Left ventricle myocardium inferior (tissue), 1 donor: ENCODE measurements around the gene CCDC183. TPM values are rescaled to one million over a fixed set of nuclear protein-coding genes. Genes with fewer than 3 reads are reported as not detected.
A peak's percentile ranks its signal among the peaks of the same experiment; 100 is the strongest.

Source experiments
- DNase-seq: peaks from one replicate; pipeline ENCODE4 v3.0.0-alpha.2; 2020
- H3K27ac ChIP-seq: fragments of 200-600 bp; replicated peaks from 2 replicates; pipeline ENCODE4 v1.8.0; 2021
- H3K27me3 ChIP-seq: fragments of 200-600 bp; 2 replicates; pipeline ENCODE4 v1.8.0; 2021; ENCODE audit warnings: low read depth
- H3K36me3 ChIP-seq: fragments of 200-600 bp; 2 replicates; pipeline ENCODE4 v1.8.0; 2021
- H3K4me1 ChIP-seq: fragments of 200-600 bp; 2 replicates; pipeline ENCODE4 v1.8.0; 2021
- H3K4me3 ChIP-seq: fragments of 200-600 bp; 2 replicates; pipeline ENCODE4 v1.8.0; 2021; ENCODE audit warnings: mild to moderate bottlenecking, moderate library complexity
- H3K9me3 ChIP-seq: fragments of 200-600 bp; replicated peaks from 2 replicates; pipeline ENCODE4 v1.8.0; 2021
- intact Hi-C: fragments of 100-400 bp; cut with micrococcal nuclease; formaldehyde crosslinking; loops from one replicate; pipeline ENCODE4 v1.11.0; 2022
- microRNA-seq: library from miRNA; unstranded; fragments of <30 nt; microRNA quantifications from one replicate; pipeline ENCODE4 v1.2.0, GENCODE V29; 2020
- total RNA-seq: library from RNA; stranded (reverse); fragmentation: NEBNext Ultra II Directional; extraction: Animal tissue kit (Norgen Biotek cat#: 25700); gene quantifications from one replicate; pipeline ENCODE4 v1.2.1, GENCODE V29; 2021
- TF ChIP-seq, protein P1 (sequence below): fragments of 200-600 bp; IDR thresholded peaks from 2 replicates; pipeline ENCODE4 v1.8.0; 2021; ENCODE audit warnings: antibody characterized with exemption, mild to moderate bottlenecking, borderline replicate concordance
- donor health status: DM: no; HTN: yes; CAD: no; lungs with severe emphysema.

Gene CCDC183
- total RNA-seq, 1 donor from 2014 or later: 2.1 TPM

DNA sequence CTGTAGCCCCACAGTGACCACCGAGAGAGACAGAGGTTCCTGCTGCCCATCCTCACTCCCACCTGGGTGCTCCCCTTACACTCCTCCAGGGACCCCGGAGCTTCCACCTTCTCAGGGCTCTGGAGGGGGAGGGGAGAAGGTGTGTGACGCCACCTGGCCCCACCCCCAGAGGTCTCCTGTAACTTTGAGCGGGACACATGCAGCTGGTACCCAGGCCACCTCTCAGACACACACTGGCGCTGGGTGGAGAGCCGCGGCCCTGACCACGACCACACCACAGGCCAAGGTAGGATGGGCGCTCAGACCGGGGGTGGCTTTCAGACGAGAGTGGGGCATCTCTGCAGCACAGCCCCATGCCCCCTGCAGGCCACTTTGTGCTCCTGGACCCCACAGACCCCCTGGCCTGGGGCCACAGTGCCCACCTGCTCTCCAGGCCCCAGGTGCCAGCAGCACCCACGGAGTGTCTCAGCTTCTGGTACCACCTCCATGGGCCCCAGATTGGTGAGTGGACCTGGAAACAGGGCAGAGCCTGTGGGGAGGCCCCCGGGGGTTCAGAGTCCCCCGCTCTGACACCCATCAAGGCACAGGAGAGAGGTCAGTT lies 60.5 kb downstream of the CCDC183 start:
- H3K36me3 ChIP-seq: peaks cover 15% of the 10 kb centered on the region
- intact Hi-C loops: no loop called here
- no peaks in the 10 kb centered on the region for H3K9me3 ChIP-seq
- H3K27me3 ChIP-seq: no peaks in the 10 kb centered on the region
- H3K4me1 ChIP-seq: peaks cover 32% of the 10 kb centered on the region
- peak; percentile 13 for DNase-seq
- no peak overlapping the region for H3K4me3 ChIP-seq
- H3K27ac ChIP-seq: no peak overlapping the region
- TF ChIP-seq, protein P1, sequence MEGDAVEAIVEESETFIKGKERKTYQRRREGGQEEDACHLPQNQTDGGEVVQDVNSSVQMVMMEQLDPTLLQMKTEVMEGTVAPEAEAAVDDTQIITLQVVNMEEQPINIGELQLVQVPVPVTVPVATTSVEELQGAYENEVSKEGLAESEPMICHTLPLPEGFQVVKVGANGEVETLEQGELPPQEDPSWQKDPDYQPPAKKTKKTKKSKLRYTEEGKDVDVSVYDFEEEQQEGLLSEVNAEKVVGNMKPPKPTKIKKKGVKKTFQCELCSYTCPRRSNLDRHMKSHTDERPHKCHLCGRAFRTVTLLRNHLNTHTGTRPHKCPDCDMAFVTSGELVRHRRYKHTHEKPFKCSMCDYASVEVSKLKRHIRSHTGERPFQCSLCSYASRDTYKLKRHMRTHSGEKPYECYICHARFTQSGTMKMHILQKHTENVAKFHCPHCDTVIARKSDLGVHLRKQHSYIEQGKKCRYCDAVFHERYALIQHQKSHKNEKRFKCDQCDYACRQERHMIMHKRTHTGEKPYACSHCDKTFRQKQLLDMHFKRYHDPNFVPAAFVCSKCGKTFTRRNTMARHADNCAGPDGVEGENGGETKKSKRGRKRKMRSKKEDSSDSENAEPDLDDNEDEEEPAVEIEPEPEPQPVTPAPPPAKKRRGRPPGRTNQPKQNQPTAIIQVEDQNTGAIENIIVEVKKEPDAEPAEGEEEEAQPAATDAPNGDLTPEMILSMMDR: no peak

DNA sequence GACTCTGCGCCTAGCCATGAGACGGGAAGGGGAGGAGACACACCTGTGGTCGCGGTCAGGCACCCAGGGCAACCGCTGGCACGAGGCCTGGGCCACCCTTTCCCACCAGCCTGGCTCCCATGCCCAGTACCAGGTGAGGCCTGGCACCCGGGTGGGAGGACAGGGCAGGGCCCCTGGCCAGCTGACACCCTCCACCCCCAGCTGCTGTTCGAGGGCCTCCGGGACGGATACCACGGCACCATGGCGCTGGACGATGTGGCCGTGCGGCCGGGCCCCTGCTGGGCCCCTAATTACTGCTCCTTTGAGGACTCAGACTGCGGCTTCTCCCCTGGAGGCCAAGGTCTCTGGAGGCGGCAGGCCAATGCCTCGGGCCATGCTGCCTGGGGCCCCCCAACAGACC lies 61.0 kb downstream of the CCDC183 start:
- intact Hi-C loops: no loop called here

More for the DNA sequence above, 61.0 kb downstream of the CCDC183 start:
- DNase-seq: peak; percentile 12
- no peaks in the 10 kb centered on the region for H3K27me3 ChIP-seq
- H3K9me3 ChIP-seq: no peaks in the 10 kb centered on the region
- H3K4me1 ChIP-seq: peaks cover 27% of the 10 kb centered on the region
- no peak overlapping the region for H3K4me3 ChIP-seq
- H3K27ac ChIP-seq: no peak overlapping the region
- TF ChIP-seq, protein P1: no peak
- peaks cover 18% of the 10 kb centered on the region for H3K36me3 ChIP-seq

Small RNA genes lying within 50 kb of the gene (microRNA-seq; reads per million reads assigned to microRNA genes)
- gene MIR4292: not detected
- not detected for gene MIR6722

Other genes with a start within 250 kb of the CCDC183 start
- 81.5 TPM for gene EGFL7, start 133.4 kb upstream of the CCDC183 start, total RNA-seq
- gene AGPAT2, start 108.9 kb upstream of the CCDC183 start, total RNA-seq: 48.8 TPM
- gene DIPK1B, start 83.8 kb upstream of the CCDC183 start, total RNA-seq: 21.4 TPM
- gene LCN10, start 53.4 kb upstream of the CCDC183 start, total RNA-seq: 9.6 TPM
- gene LCN6, start 47.8 kb upstream of the CCDC183 start, total RNA-seq: 14.6 TPM
- not detected for gene LCN8, start 38.1 kb upstream of the CCDC183 start, total RNA-seq
- 0.41 TPM for gene LCN15, start 31.8 kb upstream of the CCDC183 start, total RNA-seq
- 71.4 TPM for gene TMEM141, start 5.0 kb upstream of the CCDC183 start, total RNA-seq
- 64.1 TPM for gene RABL6, start 11.6 kb downstream of the CCDC183 start, total RNA-seq
- 7.7 TPM for gene AJM1, start 46.1 kb downstream of the CCDC183 start, total RNA-seq
- 349 TPM for gene PHPT1, start 53.1 kb downstream of the CCDC183 start, total RNA-seq
- gene MAMDC4, start 56.0 kb downstream of the CCDC183 start, total RNA-seq: 13.4 TPM
- gene EDF1, start 70.0 kb downstream of the CCDC183 start, total RNA-seq: 318 TPM
- 10.0 TPM for gene TRAF2, start 90.2 kb downstream of the CCDC183 start, total RNA-seq
- 157 TPM for gene FBXW5, start 148.4 kb downstream of the CCDC183 start, total RNA-seq
- 3.6 TPM for gene C8G, start 148.9 kb downstream of the CCDC183 start, total RNA-seq
- 7.8 TPM for gene LCN12, start 155.9 kb downstream of the CCDC183 start, total RNA-seq
- 3,579 TPM for gene PTGDS, start 181.2 kb downstream of the CCDC183 start, total RNA-seq
- 11.7 TPM for gene LCNL1, start 186.7 kb downstream of the CCDC183 start, total RNA-seq
- 19.8 TPM for gene PAXX, start 196.1 kb downstream of the CCDC183 start, total RNA-seq
- 1.6 TPM for gene CLIC3, start 200.2 kb downstream of the CCDC183 start, total RNA-seq
- 29.9 TPM for gene ABCA2, start 231.9 kb downstream of the CCDC183 start, total RNA-seq
- gene FUT7, start 235.8 kb downstream of the CCDC183 start, total RNA-seq: not detected
- 63.9 TPM for gene NPDC1, start 249.8 kb downstream of the CCDC183 start, total RNA-seq